Immature natural killer cell (primary cell): ENCODE data around the gene TCEAL1. TPM values are rescaled to one million over a fixed set of nuclear protein-coding genes. Genes with fewer than 3 reads are reported as not detected.
"Not testable (repeated sequence)": the region's sequence is repeated elsewhere in the genome, so short reads cannot be mapped to it uniquely, and the experiment has no call there.

Experiments
- DNase-seq, 3 donors: peaks; one replicate each; pipeline ENCODE4 v3.0.0; 2022; ENCODE audit warnings: mixed read lengths in 1 of 3
- H3K27ac Mint-ChIP-seq, 6 donors: one replicate each; pipeline ENCODE4 v1.8.0; 2020; ENCODE audit warnings: mixed read lengths in 6 of 6, mild to moderate bottlenecking in 5 of 6, inconsistent platforms in 4 of 6, moderate library complexity in 3 of 6
- H3K27me3 Mint-ChIP-seq, 3 donors: one replicate each; pipeline ENCODE4 v1.8.0; 2020 to 2021; ENCODE audit warnings: low read depth in 3 of 3, mild to moderate bottlenecking in 3 of 3, mixed read lengths in 3 of 3, moderate library complexity in 3 of 3, inconsistent platforms in 1 of 3
- H3K36me3 Mint-ChIP-seq, 3 donors: one replicate each; pipeline ENCODE4 v1.8.0; 2020; ENCODE audit warnings: mixed read lengths in 3 of 3, inconsistent platforms in 2 of 3, mild to moderate bottlenecking in 2 of 3
- H3K4me1 Mint-ChIP-seq, 2 donors: one replicate each; pipeline ENCODE4 v1.8.0; 2020; ENCODE audit warnings: inconsistent platforms in 2 of 2, mild to moderate bottlenecking in 2 of 2, mixed read lengths in 2 of 2, moderate library complexity in 1 of 2
- H3K4me3 Mint-ChIP-seq, 5 donors: one replicate each; pipeline ENCODE4 v1.8.0; 2020; ENCODE audit warnings: mild to moderate bottlenecking in 5 of 5, mixed read lengths in 5 of 5, inconsistent platforms in 3 of 5, moderate library complexity in 3 of 5
- H3K9me3 Mint-ChIP-seq, 6 donors: one replicate each; pipeline ENCODE4 v1.8.0; 2020; ENCODE audit warnings: mild to moderate bottlenecking in 6 of 6, mixed read lengths in 6 of 6, inconsistent platforms in 4 of 6, moderate library complexity in 3 of 6
- polyA plus RNA-seq, 3 donors: library from polyadenylated mRNA; unstranded; fragments of 300-500 nt; fragmentation: Illumina TruSeq; gene quantifications; one replicate each; pipeline ENCODE4 v1.2.3, GENCODE V29; 2021

Gene TCEAL1
- polyA plus RNA-seq, 3 donors from 2014 or later = 19.7 to 31.2 (median 21.3) TPM

- no peaks in the 10 kb centered on the region for H3K4me1 Mint-ChIP-seq
- H3K36me3 Mint-ChIP-seq = no peaks in the 10 kb centered on the region
- H3K27ac Mint-ChIP-seq = no peak overlapping the region
- DNase-seq = no peak
- H3K9me3 Mint-ChIP-seq = no peaks in the 10 kb centered on the region
- H3K4me3 Mint-ChIP-seq = no peak overlapping the region
- peaks cover 0 to 2% (median 0%) of the 10 kb centered on the region in 3 donors for H3K27me3 Mint-ChIP-seq
Observed at GRCh38 chrX:103614999-103615398, 13.8 kb upstream of the TCEAL1 start.

- no peak for DNase-seq
- Mint-ChIP-seq H3K4me1 (no peaks in the 10 kb centered on the region), H3K9me3 (no peaks in the 10 kb centered on the region), H3K27ac (no peak overlapping the region), H3K27me3 (peaks cover 0 to 2% (median 0%) of the 10 kb centered on the region in 3 donors), H3K36me3 (no peaks in the 10 kb centered on the region), H3K4me3 (no peak overlapping the region)
Observed at GRCh38 chrX:103615781-103616371, 12.9 kb upstream of the TCEAL1 start.

- H3K27me3 Mint-ChIP-seq = peaks cover 0 to 4% (median 0%) of the 10 kb centered on the region in 3 donors
- H3K36me3 Mint-ChIP-seq = no peaks in the 10 kb centered on the region
- H3K27ac Mint-ChIP-seq = no peak overlapping the region
- DNase-seq = no peak
- H3K4me1 Mint-ChIP-seq = no peaks in the 10 kb centered on the region
- H3K9me3 Mint-ChIP-seq = no peaks in the 10 kb centered on the region
- H3K4me3 Mint-ChIP-seq = no peak overlapping the region
Observed at GRCh38 chrX:103616676-103617186, 12.0 kb upstream of the TCEAL1 start.

- peaks cover 0 to 5% (median 0%) of the 10 kb centered on the region in 3 donors for H3K27me3 Mint-ChIP-seq
- DNase-seq = no peak
- H3K9me3 Mint-ChIP-seq = no peaks in the 10 kb centered on the region
- no peak overlapping the region for H3K27ac Mint-ChIP-seq
- no peaks in the 10 kb centered on the region for H3K36me3 Mint-ChIP-seq
- no peak overlapping the region for H3K4me3 Mint-ChIP-seq
- H3K4me1 Mint-ChIP-seq = peaks cover 6 to 8% of the 10 kb centered on the region in 2 donors
Observed at GRCh38 chrX:103624111-103624510, 4.7 kb upstream of the TCEAL1 start.

GRCh38 chrX:103626855-103627254 lies 1.9 kb upstream of the TCEAL1 start:
- H3K4me3 Mint-ChIP-seq = no peak overlapping the region
- H3K4me1 Mint-ChIP-seq = peaks cover 14 to 17% of the 10 kb centered on the region in 2 donors
- H3K27ac Mint-ChIP-seq = no peak overlapping the region
- peaks cover 0 to 3% (median 0%) of the 10 kb centered on the region in 3 donors for H3K27me3 Mint-ChIP-seq
- no peak for DNase-seq
- no peaks in the 10 kb centered on the region for H3K36me3 Mint-ChIP-seq
- no peaks in the 10 kb centered on the region for H3K9me3 Mint-ChIP-seq

- H3K4me1 Mint-ChIP-seq = peaks cover 12 to 17% of the 10 kb centered on the region in 2 donors
- peak; percentile 14 to 28 (median 22) for DNase-seq
- peak overlapping the region; percentile 78 to 91 (median 89) for H3K4me3 Mint-ChIP-seq
- peak overlapping the region; percentile 50 to 93 (median 80) for H3K27ac Mint-ChIP-seq
- no peaks in the 10 kb centered on the region for H3K9me3 Mint-ChIP-seq
- H3K36me3 Mint-ChIP-seq = no peaks in the 10 kb centered on the region
- peaks cover 0 to under 1% (median 0%) of the 10 kb centered on the region in 3 donors for H3K27me3 Mint-ChIP-seq
Observed at GRCh38 chrX:103629318-103630170, 769 bp downstream of the TCEAL1 start.

- H3K36me3 Mint-ChIP-seq = no peaks in the 10 kb centered on the region
- peak overlapping the region; percentile 78 to 91 (median 89) for H3K4me3 Mint-ChIP-seq
- peaks cover 12 to 17% of the 10 kb centered on the region in 2 donors for H3K4me1 Mint-ChIP-seq
- no peaks in the 10 kb centered on the region for H3K9me3 Mint-ChIP-seq
- H3K27ac Mint-ChIP-seq = peak overlapping the region in 5 of 6 donors; percentile 50 to 93 (median 81)
- DNase-seq = no peak
- no peaks in the 10 kb centered on the region for H3K27me3 Mint-ChIP-seq
Observed at GRCh38 chrX:103630171-103630511, 1.4 kb downstream of the TCEAL1 start.

GRCh38 chrX:103631145-103631544 lies 2.4 kb downstream of the TCEAL1 start:
- H3K27ac Mint-ChIP-seq = no peak overlapping the region
- peaks cover 0 to 3% (median 0%) of the 10 kb centered on the region in 3 donors for H3K27me3 Mint-ChIP-seq
- H3K4me3 Mint-ChIP-seq = no peak overlapping the region
- no peaks in the 10 kb centered on the region for H3K36me3 Mint-ChIP-seq
- DNase-seq = no peak
- H3K9me3 Mint-ChIP-seq = no peaks in the 10 kb centered on the region
- peaks cover 12 to 17% of the 10 kb centered on the region in 2 donors for H3K4me1 Mint-ChIP-seq

GRCh38 chrX:103635436-103635835 lies 6.7 kb downstream of the TCEAL1 start:
- H3K36me3 Mint-ChIP-seq = no peaks in the 10 kb centered on the region
- no peaks in the 10 kb centered on the region for H3K9me3 Mint-ChIP-seq
- no peak for DNase-seq
- no peaks in the 10 kb centered on the region for H3K4me1 Mint-ChIP-seq
- peaks cover 0 to 6% (median 4%) of the 10 kb centered on the region in 3 donors for H3K27me3 Mint-ChIP-seq
- no peak overlapping the region for H3K27ac Mint-ChIP-seq
- no peak overlapping the region for H3K4me3 Mint-ChIP-seq

GRCh38 chrX:103637604-103638338 lies 9.0 kb downstream of the TCEAL1 start:
- Mint-ChIP-seq H3K9me3 (no peaks in the 10 kb centered on the region), H3K36me3 (no peaks in the 10 kb centered on the region), H3K27me3 (peaks cover 1 to 7% (median 6%) of the 10 kb centered on the region in 3 donors), H3K27ac (no peak overlapping the region), H3K4me1 (no peaks in the 10 kb centered on the region), H3K4me3 (no peak overlapping the region)
- DNase-seq = no peak

- not testable (repeated sequence) for H3K36me3 Mint-ChIP-seq, DNase-seq, H3K9me3 Mint-ChIP-seq, H3K4me1 Mint-ChIP-seq, H3K27ac Mint-ChIP-seq, H3K27me3 Mint-ChIP-seq, H3K4me3 Mint-ChIP-seq
Observed at GRCh38 chrX:103638479-103639346, 9.9 kb downstream of the TCEAL1 start.

- peaks cover 2 to 14% (median 4%) of the 10 kb centered on the region in 3 donors for H3K27me3 Mint-ChIP-seq
- H3K9me3 Mint-ChIP-seq = no peaks in the 10 kb centered on the region
- H3K4me3 Mint-ChIP-seq = no peak overlapping the region
- H3K4me1 Mint-ChIP-seq = no peaks in the 10 kb centered on the region
- no peak for DNase-seq
- H3K36me3 Mint-ChIP-seq = no peaks in the 10 kb centered on the region
- no peak overlapping the region for H3K27ac Mint-ChIP-seq
Observed at GRCh38 chrX:103640401-103641155, 11.8 kb downstream of the TCEAL1 start.
